A549 (cell line): ENCODE data around the gene HSPG2.

Experiments used
- BCL3 ChIP-seq: fragments of >200 bp; sonication (Bioruptor Twin); formaldehyde crosslinking; IDR thresholded peaks from 3 replicates; pipeline ENCODE4 v1.6.1; 2016
- CBX2 ChIP-seq: fragments of 200-600 bp; sonication (generic); IDR thresholded peaks from 2 replicates; pipeline ENCODE4 v1.6.1; 2016; ENCODE audit warnings: low read depth, mild to moderate bottlenecking, borderline replicate concordance
- CHD2 ChIP-seq: fragments of 150-350 bp; IDR thresholded peaks from 2 replicates; pipeline ENCODE4 v1.6.1; 2014; ENCODE audit warnings: low read length; ENCODE audit not compliant: partially characterized antibody
- EHMT2 ChIP-seq: fragments of 200-600 bp; sonication (generic); IDR thresholded peaks from 2 replicates; pipeline ENCODE4 v1.6.1; 2016; ENCODE audit warnings: antibody characterized with exemption, low read depth, mild to moderate bottlenecking, moderate library complexity
- EP300 ChIP-seq, 2 experiments: fragments of >200 bp; sonication (Bioruptor Twin); formaldehyde crosslinking; IDR thresholded peaks; 2 replicates in 1 of 2; 3 replicates in 1 of 2; pipeline ENCODE4 v1.6.1; 2016 to 2017
- HDAC2 ChIP-seq: fragments of 200-600 bp; sonication (generic); IDR thresholded peaks from 2 replicates; pipeline ENCODE4 v1.6.1; 2016
- MAZ ChIP-seq: fragments of 150-350 bp; IDR thresholded peaks from 2 replicates; pipeline ENCODE4 v1.6.1; 2014; ENCODE audit warnings: antibody characterized with exemption, low read depth, low read length, borderline replicate concordance
- POLR2A ChIP-seq: IDR thresholded peaks from 2 replicates; pipeline ENCODE4 v1.6.1; 2012; ENCODE audit warnings: mild to moderate bottlenecking, low read length
- RFX5 ChIP-seq: fragments of 450-650 bp; IDR thresholded peaks from 2 replicates; pipeline ENCODE4 v1.7.1; 2014; ENCODE audit warnings: antibody characterized with exemption, mild to moderate bottlenecking, moderate library complexity
- RNF2 ChIP-seq: fragments of 200-600 bp; sonication (generic); IDR thresholded peaks from 2 replicates; pipeline ENCODE4 v1.6.1; 2016; ENCODE audit warnings: low read depth, mild to moderate bottlenecking, antibody characterized with exemption, moderate library complexity, borderline replicate concordance
- TF ChIP-seq, protein P1 (sequence below): fragments of >200 bp; sonication (Bioruptor Twin); formaldehyde crosslinking; IDR thresholded peaks from 3 replicates; pipeline ENCODE4 v1.5.1; 2016
- TF ChIP-seq, protein P2 (sequence below): IDR thresholded peaks from 2 replicates; pipeline ENCODE4 v1.6.1; 2012

DNA sequence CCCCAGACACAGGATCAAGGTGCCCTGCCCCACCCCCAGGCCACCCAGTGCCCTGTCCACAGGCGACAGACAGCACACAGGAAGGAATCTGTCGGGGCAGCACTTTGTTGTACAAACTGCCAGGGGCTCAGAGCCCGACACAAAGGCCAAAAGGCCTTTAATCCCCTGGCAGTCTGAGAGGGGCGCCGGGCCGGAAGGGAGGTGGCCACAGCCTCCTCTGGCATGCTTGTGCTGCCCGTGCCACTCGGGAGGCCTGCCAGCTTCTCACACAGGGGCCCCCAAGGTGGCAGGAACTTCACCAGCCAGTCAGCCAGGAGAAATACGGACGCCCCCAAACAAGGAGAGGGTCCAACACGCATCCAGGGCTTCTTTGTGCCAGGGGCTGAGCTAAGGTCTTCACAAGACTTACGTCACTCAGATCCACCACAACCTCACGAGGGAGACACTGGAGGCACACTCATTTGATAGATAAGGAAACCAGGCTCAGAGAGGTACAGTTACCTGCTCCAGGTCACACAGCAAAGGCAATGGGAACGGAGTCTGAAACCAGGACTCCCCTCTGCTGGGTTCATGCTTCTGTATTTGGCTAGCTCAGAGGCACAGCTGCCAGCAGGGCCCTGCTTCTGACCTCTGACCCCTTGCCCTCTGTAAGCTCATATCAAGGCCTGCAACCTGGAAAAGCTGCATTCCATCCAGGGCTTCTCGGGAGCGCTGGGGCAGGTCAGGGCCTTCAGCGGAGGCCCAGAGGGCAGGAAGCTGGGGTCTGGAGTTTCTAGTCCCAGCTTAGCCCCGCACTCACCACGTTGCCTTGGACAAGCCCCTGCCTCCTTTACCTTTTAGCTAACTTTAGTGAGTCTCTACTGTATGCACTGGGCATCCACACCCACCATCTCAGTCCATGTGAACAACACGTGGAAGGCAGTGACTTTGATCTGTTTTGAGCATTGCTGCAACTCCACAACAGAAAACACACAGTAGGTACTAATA lies 34.8 kb downstream of the HSPG2 start:
- TF ChIP-seq MAZ (no peak), BCL3 (no peak), EP300 (IDR thresholded peaks at IDR 0.05) (no peak), EHMT2 (no peak), RFX5 (no peak), RNF2 (no peak), POLR2A (no peak), CHD2 (no peak), CBX2 (no peak), HDAC2 (no peak)
- TF ChIP-seq, protein P1, sequence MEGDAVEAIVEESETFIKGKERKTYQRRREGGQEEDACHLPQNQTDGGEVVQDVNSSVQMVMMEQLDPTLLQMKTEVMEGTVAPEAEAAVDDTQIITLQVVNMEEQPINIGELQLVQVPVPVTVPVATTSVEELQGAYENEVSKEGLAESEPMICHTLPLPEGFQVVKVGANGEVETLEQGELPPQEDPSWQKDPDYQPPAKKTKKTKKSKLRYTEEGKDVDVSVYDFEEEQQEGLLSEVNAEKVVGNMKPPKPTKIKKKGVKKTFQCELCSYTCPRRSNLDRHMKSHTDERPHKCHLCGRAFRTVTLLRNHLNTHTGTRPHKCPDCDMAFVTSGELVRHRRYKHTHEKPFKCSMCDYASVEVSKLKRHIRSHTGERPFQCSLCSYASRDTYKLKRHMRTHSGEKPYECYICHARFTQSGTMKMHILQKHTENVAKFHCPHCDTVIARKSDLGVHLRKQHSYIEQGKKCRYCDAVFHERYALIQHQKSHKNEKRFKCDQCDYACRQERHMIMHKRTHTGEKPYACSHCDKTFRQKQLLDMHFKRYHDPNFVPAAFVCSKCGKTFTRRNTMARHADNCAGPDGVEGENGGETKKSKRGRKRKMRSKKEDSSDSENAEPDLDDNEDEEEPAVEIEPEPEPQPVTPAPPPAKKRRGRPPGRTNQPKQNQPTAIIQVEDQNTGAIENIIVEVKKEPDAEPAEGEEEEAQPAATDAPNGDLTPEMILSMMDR, result no peak
- TF ChIP-seq, protein P2, sequence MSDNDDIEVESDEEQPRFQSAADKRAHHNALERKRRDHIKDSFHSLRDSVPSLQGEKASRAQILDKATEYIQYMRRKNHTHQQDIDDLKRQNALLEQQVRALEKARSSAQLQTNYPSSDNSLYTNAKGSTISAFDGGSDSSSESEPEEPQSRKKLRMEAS, result no peak
